Stimulated activated effector memory CD8-positive, alpha-beta T cell treated with anti-CD3 and anti-CD28 coated beads, Interleukin-12 subunit alpha, Interleukin-12 subunit beta, amount 100 ng/mL, for 72 hours (primary cell): ENCODE measurements around the gene SOX6.
"Not testable (repeated sequence)": the region's sequence is repeated elsewhere in the genome, so short reads cannot be mapped to it uniquely, and the experiment has no call there.

Source experiments
- ATAC-seq: fragments of 150-1000 bp; cut with Tn5 transposase; 2 replicates; pipeline ENCODE4 v1.10.0; 2021
- DNase-seq, 2 donors: peaks; one replicate each; pipeline ENCODE4 v3.0.0; 2021 to 2022; ENCODE audit warnings: low spot score in 2 of 2
- H3K27ac Mint-ChIP-seq: one replicate; pipeline ENCODE4 v1.8.0; 2022; ENCODE audit warnings: mild to moderate bottlenecking, mixed read lengths
- H3K36me3 Mint-ChIP-seq: one replicate; pipeline ENCODE4 v1.8.0; 2022; ENCODE audit warnings: mild to moderate bottlenecking, mixed read lengths
- H3K4me1 Mint-ChIP-seq: one replicate; pipeline ENCODE4 v1.8.0; 2022; ENCODE audit warnings: mixed read lengths
- H3K4me3 Mint-ChIP-seq: one replicate; pipeline ENCODE4 v1.8.0; 2022; ENCODE audit warnings: mild to moderate bottlenecking, mixed read lengths
- H3K9me3 Mint-ChIP-seq: one replicate; pipeline ENCODE4 v1.8.0; 2022; ENCODE audit warnings: mixed read lengths

SOX6 gene

GRCh38 chr11:16378906-16379305 is 22.6 kb upstream of the SOX6 start:
- H3K9me3 Mint-ChIP-seq, result peaks cover 6% of the 10 kb centered on the region
- H3K4me3 Mint-ChIP-seq, result no peak overlapping the region
- ATAC-seq (no peak), DNase-seq (no peak)
- no peaks in the 10 kb centered on the region for H3K4me1 Mint-ChIP-seq
- H3K36me3 Mint-ChIP-seq, result no peaks in the 10 kb centered on the region
- H3K27ac Mint-ChIP-seq, result no peak overlapping the region

- no peak for ATAC-seq
- H3K4me1 Mint-ChIP-seq, result no peaks in the 10 kb centered on the region
- no peak overlapping the region for H3K27ac Mint-ChIP-seq
- H3K9me3 Mint-ChIP-seq, result peaks cover 6% of the 10 kb centered on the region
- no peaks in the 10 kb centered on the region for H3K36me3 Mint-ChIP-seq
- no peak for DNase-seq
- H3K4me3 Mint-ChIP-seq, result no peak overlapping the region
Observed at GRCh38 chr11:16377746-16378145, 21.4 kb upstream of the SOX6 start.

GRCh38 chr11:16375664-16376063 is 19.3 kb upstream of the SOX6 start:
- peaks cover 18% of the 10 kb centered on the region for H3K9me3 Mint-ChIP-seq
- not testable (repeated sequence) for H3K36me3 Mint-ChIP-seq, DNase-seq, H3K27ac Mint-ChIP-seq, ATAC-seq, H3K4me3 Mint-ChIP-seq, H3K4me1 Mint-ChIP-seq

GRCh38 chr11:16373768-16374167 is 17.4 kb upstream of the SOX6 start:
- Mint-ChIP-seq H3K27ac (no peak overlapping the region), H3K36me3 (no peaks in the 10 kb centered on the region), H3K4me1 (no peaks in the 10 kb centered on the region), H3K4me3 (no peak overlapping the region), H3K9me3 (peaks cover 21% of the 10 kb centered on the region)
- ATAC-seq (no peak), DNase-seq (no peak)

GRCh38 chr11:16372355-16372754 is 16.0 kb upstream of the SOX6 start:
- H3K4me3 Mint-ChIP-seq, result no peak overlapping the region
- H3K36me3 Mint-ChIP-seq, result no peaks in the 10 kb centered on the region
- H3K9me3 Mint-ChIP-seq, result peaks cover 19% of the 10 kb centered on the region
- DNase-seq (no peak), ATAC-seq (no peak)
- no peaks in the 10 kb centered on the region for H3K4me1 Mint-ChIP-seq
- no peak overlapping the region for H3K27ac Mint-ChIP-seq

- H3K4me1 Mint-ChIP-seq, result no peaks in the 10 kb centered on the region
- DNase-seq, result no peak
Observed at GRCh38 chr11:16367252-16367651, 10.9 kb upstream of the SOX6 start.

GRCh38 chr11:16365581-16366228 is 9.4 kb upstream of the SOX6 start:
- Mint-ChIP-seq H3K36me3 (no peaks in the 10 kb centered on the region), H3K4me3 (no peak overlapping the region), H3K4me1 (no peaks in the 10 kb centered on the region), H3K27ac (no peak overlapping the region), H3K9me3 (peaks cover 6% of the 10 kb centered on the region)
- no peak for ATAC-seq
- no peak for DNase-seq

More at GRCh38 chr11:16367252-16367651, 10.9 kb upstream of the SOX6 start:
- Mint-ChIP-seq H3K36me3 (no peaks in the 10 kb centered on the region), H3K9me3 (peaks cover 14% of the 10 kb centered on the region), H3K27ac (no peak overlapping the region), H3K4me3 (no peak overlapping the region)
- ATAC-seq, result no peak

GRCh38 chr11:16364254-16364653 is 7.9 kb upstream of the SOX6 start:
- ATAC-seq (no peak), DNase-seq (no peak)
- Mint-ChIP-seq H3K4me1 (no peaks in the 10 kb centered on the region), H3K4me3 (no peak overlapping the region), H3K9me3 (peaks cover 6% of the 10 kb centered on the region), H3K36me3 (no peaks in the 10 kb centered on the region), H3K27ac (no peak overlapping the region)

- Mint-ChIP-seq H3K36me3 (no peaks in the 10 kb centered on the region), H3K4me1 (no peaks in the 10 kb centered on the region), H3K4me3 (no peak overlapping the region), H3K27ac (no peak overlapping the region), H3K9me3 (peaks cover 6% of the 10 kb centered on the region)
- DNase-seq (no peak), ATAC-seq (no peak)
Observed at GRCh38 chr11:16363706-16364105, 7.4 kb upstream of the SOX6 start.

- Mint-ChIP-seq H3K9me3 (peaks cover 6% of the 10 kb centered on the region), H3K4me3 (no peak overlapping the region), H3K36me3 (no peaks in the 10 kb centered on the region), H3K4me1 (no peaks in the 10 kb centered on the region), H3K27ac (no peak overlapping the region)
- DNase-seq (no peak), ATAC-seq (no peak)
Observed at GRCh38 chr11:16361108-16361865, 4.9 kb upstream of the SOX6 start.

- no peak overlapping the region for H3K4me3 Mint-ChIP-seq
- ATAC-seq, result no peak
- no peaks in the 10 kb centered on the region for H3K36me3 Mint-ChIP-seq
- no peak overlapping the region for H3K27ac Mint-ChIP-seq
- no peaks in the 10 kb centered on the region for H3K4me1 Mint-ChIP-seq
- peaks cover 6% of the 10 kb centered on the region for H3K9me3 Mint-ChIP-seq
- no peak for DNase-seq
Observed at GRCh38 chr11:16359369-16359768, 3.0 kb upstream of the SOX6 start.

GRCh38 chr11:16358726-16359125 is 2.4 kb upstream of the SOX6 start:
- DNase-seq, result no peak
- ATAC-seq, result no peak
- H3K36me3 Mint-ChIP-seq, result no peaks in the 10 kb centered on the region
- H3K4me3 Mint-ChIP-seq, result no peak overlapping the region
- H3K27ac Mint-ChIP-seq, result no peak overlapping the region
- no peaks in the 10 kb centered on the region for H3K4me1 Mint-ChIP-seq
- H3K9me3 Mint-ChIP-seq, result peaks cover 6% of the 10 kb centered on the region

- Mint-ChIP-seq H3K9me3 (peaks cover 8% of the 10 kb centered on the region), H3K36me3 (no peaks in the 10 kb centered on the region), H3K4me1 (no peaks in the 10 kb centered on the region), H3K27ac (no peak overlapping the region), H3K4me3 (no peak overlapping the region)
- no peak for DNase-seq
- no peak for ATAC-seq
Observed at GRCh38 chr11:16357775-16358174, 1.4 kb upstream of the SOX6 start.

GRCh38 chr11:16356761-16357393 is 531 bp upstream of the SOX6 start:
- no peak for DNase-seq
- H3K36me3 Mint-ChIP-seq, result no peaks in the 10 kb centered on the region

GRCh38 chr11:16352707-16353106 is 3.6 kb downstream of the SOX6 start:
- peaks cover 9% of the 10 kb centered on the region for H3K9me3 Mint-ChIP-seq
- H3K27ac Mint-ChIP-seq, result no peak overlapping the region
- H3K36me3 Mint-ChIP-seq, result no peaks in the 10 kb centered on the region
- DNase-seq (no peak), ATAC-seq (no peak)
- H3K4me1 Mint-ChIP-seq, result no peaks in the 10 kb centered on the region
- H3K4me3 Mint-ChIP-seq, result no peak overlapping the region

More at GRCh38 chr11:16356761-16357393, 531 bp upstream of the SOX6 start:
- no peak overlapping the region for H3K27ac Mint-ChIP-seq
- H3K9me3 Mint-ChIP-seq, result peaks cover 5% of the 10 kb centered on the region
- no peak for ATAC-seq
- H3K4me1 Mint-ChIP-seq, result no peaks in the 10 kb centered on the region
- H3K4me3 Mint-ChIP-seq, result no peak overlapping the region

GRCh38 chr11:16350125-16350524 is 6.2 kb downstream of the SOX6 start:
- Mint-ChIP-seq H3K36me3 (no peaks in the 10 kb centered on the region), H3K9me3 (peaks cover 11% of the 10 kb centered on the region), H3K27ac (no peak overlapping the region), H3K4me3 (no peak overlapping the region), H3K4me1 (no peaks in the 10 kb centered on the region)
- ATAC-seq, result no peak
- DNase-seq, result no peak
